CD4-positive, alpha-beta T cell (primary cell): ENCODE measurements around the gene CD8A. TPM values are rescaled to one million over a fixed set of nuclear protein-coding genes. Genes with fewer than 3 reads are reported as not detected.

Experiments
- ATAC-seq: fragments of 200-7000 bp; cut with Tn5 transposase; one replicate; pipeline ENCODE4 v1.10.0; 2022; ENCODE audit warnings: mild to moderate bottlenecking; ENCODE audit not compliant: poor library complexity
- CTCF ChIA-PET: fragments of 350-600 bp; sonication (Branson Sonifier 250); formaldehyde crosslinking; loops from one replicate; lab custom pipeline; 2021; ENCODE audit warnings: antibody characterized with exemption, inconsistent platforms; lab: Charles Lee
- POLR2A ChIA-PET: fragments of 350-600 bp; sonication (Branson Sonifier 250); formaldehyde crosslinking; loops from one replicate; lab custom pipeline; 2021; ENCODE audit warnings: antibody characterized with exemption, inconsistent platforms; lab: Charles Lee
- DNase-seq, 14 experiments: peaks; one replicate each; pipeline ENCODE4 v3.0.0-alpha.2; 2013 to 2020; ENCODE audit warnings: mixed read lengths in 2 of 14
- H3K27ac ChIP-seq, 2 donors: one replicate each; pipeline versions ENCODE4 v1.5.1 to v1.7.0; 2013; ENCODE audit warnings: low read length in 2 of 2, low read depth in 1 of 2, mild to moderate bottlenecking in 1 of 2
- H3K27me3 ChIP-seq, 2 experiments: 1 replicate in 1 of 2; 2 replicates in 1 of 2; pipeline versions ENCODE4 v1.6.1 to v1.7.0; 2013; ENCODE audit warnings: low read length in 2 of 2, control low read depth in 1 of 2, mild to moderate bottlenecking in 1 of 2, moderate library complexity in 1 of 2; ENCODE audit not compliant: insufficient read depth in 2 of 2, control insufficient read depth in 1 of 2
- H3K36me3 ChIP-seq: one replicate; pipeline ENCODE4 v1.6.1; 2013; ENCODE audit warnings: low read length, control low read depth; ENCODE audit not compliant: insufficient read depth
- H3K4me1 ChIP-seq: one replicate; pipeline ENCODE4 v1.6.1; 2013; ENCODE audit warnings: low read length, control low read depth; ENCODE audit not compliant: insufficient read depth
- H3K4me3 ChIP-seq: one replicate; pipeline ENCODE4 v1.5.1; 2013; ENCODE audit warnings: mild to moderate bottlenecking, low read length, moderate library complexity
- H3K9me3 ChIP-seq, 2 experiments: 1 replicate in 1 of 2; 2 replicates in 1 of 2; pipeline versions ENCODE4 v1.6.1 to v1.7.0; 2013; ENCODE audit warnings: low read length in 2 of 2, mild to moderate bottlenecking in 2 of 2, control low read depth in 1 of 2, moderate library complexity in 1 of 2; ENCODE audit not compliant: control insufficient read depth in 1 of 2, insufficient read depth in 1 of 2
- H3K27ac Mint-ChIP-seq: one replicate; pipeline ENCODE4 v1.8.0; 2020; ENCODE audit warnings: mixed read lengths
- H3K27me3 Mint-ChIP-seq: one replicate; pipeline ENCODE4 v1.8.0; 2021; ENCODE audit warnings: mixed read lengths
- H3K36me3 Mint-ChIP-seq: one replicate; pipeline ENCODE4 v1.8.0; 2021; ENCODE audit warnings: low read depth, mixed read lengths
- H3K4me1 Mint-ChIP-seq: one replicate; pipeline ENCODE4 v1.8.0; 2021; ENCODE audit warnings: low read depth, mixed read lengths
- H3K4me3 Mint-ChIP-seq: one replicate; pipeline ENCODE4 v1.8.0; 2020; ENCODE audit warnings: mild to moderate bottlenecking, mixed read lengths
- H3K9me3 Mint-ChIP-seq: one replicate; pipeline ENCODE4 v1.8.0; 2020; ENCODE audit warnings: mixed read lengths
- intact Hi-C, 2 experiments: fragments of 100-400 bp; cut with DNase I in 1 of 2; cut with micrococcal nuclease in 1 of 2; formaldehyde crosslinking; loops; one replicate each; pipeline versions ENCODE4 v1.15.1 to v1.9.0; 2023 to 2025; cut with DNase I, micrococcal nuclease
- total RNA-seq, 174 experiments: library from RNA in 2 of 174; stranded (reverse) in 2 of 174; gene quantifications; one replicate each; pipeline ENCODE4 v1.2.3 and lab custom pipeline; 2021 to 2026
- TF ChIP-seq, protein P1 (sequence below): fragments of 200-600 bp; IDR thresholded peaks from one replicate; pipeline ENCODE4 v1.8.0; 2022; ENCODE audit warnings: antibody characterized with exemption, mild to moderate bottlenecking

Gene CD8A
- total RNA-seq, 2 experiments from 2014 or later: 1.3 to 2.1 TPM

DNA sequence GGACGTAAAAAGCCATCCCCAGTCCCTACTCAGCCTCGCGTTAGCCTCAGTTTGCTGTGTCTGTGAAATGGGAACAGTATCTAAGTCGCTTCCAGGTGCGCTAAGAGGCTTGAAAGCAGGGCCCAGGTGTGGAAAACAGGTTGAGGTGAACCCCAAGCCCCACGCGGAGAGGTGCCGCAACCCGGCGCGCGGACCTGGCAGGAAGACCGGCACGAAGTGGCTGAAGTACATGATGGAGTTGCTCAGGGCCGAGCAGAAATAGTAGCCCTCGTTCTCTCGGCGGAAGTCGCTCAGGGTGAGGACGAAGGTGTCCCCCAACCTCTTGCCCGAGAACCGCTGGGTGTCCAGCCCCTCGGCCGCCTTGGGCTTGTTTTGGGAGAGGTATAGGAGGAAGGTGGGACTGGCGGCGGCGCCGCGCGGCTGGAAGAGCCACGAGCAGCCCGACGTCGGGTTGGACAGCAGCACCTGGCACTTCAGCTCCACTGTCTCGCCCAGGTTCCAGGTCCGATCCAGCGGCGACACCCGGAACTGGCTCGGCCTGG is 508 bp downstream of the CD8A start:
- TF ChIP-seq, protein P1, sequence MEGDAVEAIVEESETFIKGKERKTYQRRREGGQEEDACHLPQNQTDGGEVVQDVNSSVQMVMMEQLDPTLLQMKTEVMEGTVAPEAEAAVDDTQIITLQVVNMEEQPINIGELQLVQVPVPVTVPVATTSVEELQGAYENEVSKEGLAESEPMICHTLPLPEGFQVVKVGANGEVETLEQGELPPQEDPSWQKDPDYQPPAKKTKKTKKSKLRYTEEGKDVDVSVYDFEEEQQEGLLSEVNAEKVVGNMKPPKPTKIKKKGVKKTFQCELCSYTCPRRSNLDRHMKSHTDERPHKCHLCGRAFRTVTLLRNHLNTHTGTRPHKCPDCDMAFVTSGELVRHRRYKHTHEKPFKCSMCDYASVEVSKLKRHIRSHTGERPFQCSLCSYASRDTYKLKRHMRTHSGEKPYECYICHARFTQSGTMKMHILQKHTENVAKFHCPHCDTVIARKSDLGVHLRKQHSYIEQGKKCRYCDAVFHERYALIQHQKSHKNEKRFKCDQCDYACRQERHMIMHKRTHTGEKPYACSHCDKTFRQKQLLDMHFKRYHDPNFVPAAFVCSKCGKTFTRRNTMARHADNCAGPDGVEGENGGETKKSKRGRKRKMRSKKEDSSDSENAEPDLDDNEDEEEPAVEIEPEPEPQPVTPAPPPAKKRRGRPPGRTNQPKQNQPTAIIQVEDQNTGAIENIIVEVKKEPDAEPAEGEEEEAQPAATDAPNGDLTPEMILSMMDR: no peak
- CTCF ChIA-PET: no interaction called here
- Mint-ChIP-seq H3K4me3 (peak overlapping the region; percentile 79), H3K9me3 (peaks cover 2% of the 10 kb centered on the region), H3K27me3 (peaks cover 68% of the 10 kb centered on the region), H3K4me1 (peaks cover 28% of the 10 kb centered on the region), H3K36me3 (peaks cover 3% of the 10 kb centered on the region), H3K27ac (no peak overlapping the region)
- Histone ChIP-seq H3K36me3 (no peaks in the 10 kb centered on the region), H3K27ac (no peak overlapping the region), H3K4me1 (peaks cover 28% of the 10 kb centered on the region), H3K4me3 (peak overlapping the region; percentile 33), H3K9me3 (peaks cover 0 to 12% of the 10 kb centered on the region in 2 experiments), H3K27me3 (peaks cover 57 to 65% of the 10 kb centered on the region in 2 experiments)
- POLR2A ChIA-PET: no interaction called here
- no peak for ATAC-seq
- peak in 1 of 14 experiments; percentile 18 for DNase-seq
- intact Hi-C loops: no loop called here

GRCh38 chr2:86789687-86790133 is 1.0 kb downstream of the CD8A start:
- DNase-seq (no peak), ATAC-seq (no peak)
- Histone ChIP-seq H3K36me3 (no peaks in the 10 kb centered on the region), H3K27me3 (peaks cover 57 to 60% of the 10 kb centered on the region in 2 experiments), H3K9me3 (peaks cover 0 to 12% of the 10 kb centered on the region in 2 experiments), H3K27ac (no peak overlapping the region), H3K4me3 (peak overlapping the region; percentile 33), H3K4me1 (peaks cover 28% of the 10 kb centered on the region)
- H3K4me3 Mint-ChIP-seq: peak overlapping the region; percentile 79
- intact Hi-C loops: no loop called here
- no peaks in the 10 kb centered on the region for H3K36me3 Mint-ChIP-seq
- H3K4me1 Mint-ChIP-seq: peaks cover 25% of the 10 kb centered on the region
- H3K9me3 Mint-ChIP-seq: no peaks in the 10 kb centered on the region
- ChIA-PET POLR2A (no interaction called here), CTCF (no interaction called here)
- H3K27ac Mint-ChIP-seq: no peak overlapping the region
- H3K27me3 Mint-ChIP-seq: peaks cover 63% of the 10 kb centered on the region
- TF ChIP-seq, protein P1: no peak

DNA sequence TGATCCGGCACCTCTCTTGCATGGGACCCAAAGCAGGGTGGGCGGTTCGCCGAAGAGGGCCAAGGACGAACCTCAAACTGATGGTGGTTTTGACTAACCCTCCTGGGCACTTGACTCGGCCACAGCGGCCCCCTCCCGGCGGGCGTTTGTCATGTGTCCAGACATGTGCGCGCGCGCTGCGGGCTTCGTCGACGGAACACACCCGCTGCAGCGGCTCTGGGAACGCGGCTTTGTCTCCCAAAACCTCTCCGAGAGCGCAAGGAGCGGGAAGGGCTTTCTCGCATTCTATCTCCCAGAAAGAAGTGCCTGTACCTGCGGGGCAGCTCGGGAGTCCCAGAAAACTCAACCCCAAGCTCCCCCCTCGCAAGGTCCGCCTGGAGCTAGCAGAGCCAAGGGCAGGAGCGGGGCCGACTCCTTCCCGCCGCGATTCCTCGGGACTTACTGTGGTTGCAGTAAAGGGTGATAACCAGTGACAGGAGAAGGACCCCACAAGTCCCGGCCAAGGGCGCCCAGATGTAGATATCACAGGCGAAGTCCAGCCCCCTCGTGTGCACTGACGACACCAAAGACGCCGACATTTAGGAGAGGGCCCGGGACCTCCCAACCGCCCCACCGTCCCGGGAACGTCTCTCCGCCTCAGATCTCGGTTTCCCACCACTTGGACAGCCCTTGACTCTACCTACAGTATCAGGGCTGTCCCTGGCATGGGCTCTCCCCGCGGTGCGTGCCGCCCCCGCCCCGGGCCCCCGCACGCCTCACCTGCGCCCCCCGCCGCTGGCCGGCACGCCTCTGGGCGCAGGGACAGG is 1.6 kb downstream of the CD8A start:
- Mint-ChIP-seq H3K9me3 (no peaks in the 10 kb centered on the region), H3K27me3 (peaks cover 57% of the 10 kb centered on the region), H3K27ac (no peak overlapping the region), H3K36me3 (no peaks in the 10 kb centered on the region), H3K4me1 (peaks cover 21% of the 10 kb centered on the region), H3K4me3 (no peak overlapping the region)
- ChIA-PET POLR2A (no interaction called here), CTCF (no interaction called here)
- intact Hi-C loops: no loop called here
- peaks cover 54 to 55% of the 10 kb centered on the region in 2 experiments for H3K27me3 ChIP-seq
- no peak overlapping the region for H3K4me3 ChIP-seq
- H3K4me1 ChIP-seq: peaks cover 28% of the 10 kb centered on the region
- ATAC-seq (no peak), DNase-seq (peak in 2 of 14 experiments; percentile 16 to 48)
- peaks cover 0 to 12% of the 10 kb centered on the region in 2 experiments for H3K9me3 ChIP-seq
- H3K27ac ChIP-seq: no peak overlapping the region
- TF ChIP-seq, protein P1: no peak
- H3K36me3 ChIP-seq: no peaks in the 10 kb centered on the region
